H1 (cell line): ENCODE measurements around the gene DIP2C. TPM values are rescaled to one million over a fixed set of nuclear protein-coding genes. Genes with fewer than 3 reads are reported as not detected.

Source experiments
- CTCF ChIA-PET: fragments of 300-600 bp; sonication (Branson Sonifier 250); formaldehyde crosslinking; loops from one replicate; lab custom pipeline; 2021; ENCODE audit not compliant: partially characterized antibody; lab: Charles Lee
- POLR2A ChIA-PET: fragments of 300-600 bp; sonication (Branson Sonifier 250); formaldehyde crosslinking; loops from one replicate; lab custom pipeline; 2021; ENCODE audit warnings: inconsistent platforms; ENCODE audit not compliant: partially characterized antibody; lab: Charles Lee
- DNase-seq, 2 experiments: peaks; one replicate each; pipeline versions ENCODE4 v3.0.0 to v3.0.0-alpha.2; 2010 to 2022; ENCODE audit warnings: low spot score in 2 of 2, low read depth in 1 of 2, mixed read lengths in 1 of 2
- FAIRE-seq: peaks from 2 replicates; lab custom pipeline; 2011; peaks lifted over from hg19 to GRCh38; lab: Jason Lieb, UNC
- H2AFZ ChIP-seq: 2 replicates; pipeline ENCODE4 v1.8.1; 2012; ENCODE audit warnings: low read length, inconsistent platforms
- H2AK5ac ChIP-seq: 2 replicates; pipeline ENCODE4 v1.6.1; 2013; ENCODE audit warnings: low read depth, low read length
- H2BK120ac ChIP-seq: replicated peaks from 2 replicates; pipeline ENCODE3; 2013; ENCODE audit warnings: low read depth, low read length, inconsistent platforms
- H2BK12ac ChIP-seq: 2 replicates; pipeline ENCODE4 v1.6.1; 2013; ENCODE audit warnings: low read depth, low read length
- H2BK15ac ChIP-seq: 2 replicates; pipeline ENCODE4 v1.6.1; 2013; ENCODE audit warnings: low read length
- H2BK20ac ChIP-seq: 2 replicates; pipeline ENCODE4 v1.6.1; 2013; ENCODE audit warnings: low read length
- H2BK5ac ChIP-seq: 2 replicates; pipeline ENCODE4 v1.6.1; 2013; ENCODE audit warnings: low read depth, low read length
- H3K14ac ChIP-seq: 2 replicates; pipeline ENCODE4 v1.6.1; 2013; ENCODE audit warnings: inconsistent platforms; ENCODE audit not compliant: insufficient read length
- H3K18ac ChIP-seq: 2 replicates; pipeline ENCODE4 v1.6.1; 2013; ENCODE audit warnings: low read length; ENCODE audit errors: extremely low read depth
- H3K23ac ChIP-seq: 2 replicates; pipeline ENCODE4 v1.6.1; 2013; ENCODE audit warnings: inconsistent platforms; ENCODE audit not compliant: insufficient read length
- H3K23me2 ChIP-seq: 2 replicates; pipeline ENCODE4 v1.6.1; 2013; ENCODE audit warnings: low read depth, low read length
- H3K27ac ChIP-seq: 2 replicates; pipeline ENCODE4 v1.6.1; 2011; ENCODE audit warnings: low read depth, low read length, inconsistent platforms
- H3K27me3 ChIP-seq, 4 experiments: replicated peaks in 1 of 4; 1 replicate in 1 of 4; 2 replicates in 3 of 4; pipeline versions ENCODE4 v1.6.1 to v1.8.1; 2011 to 2013; ENCODE audit warnings: low read length in 3 of 4, mild to moderate bottlenecking in 3 of 4, inconsistent platforms in 2 of 4, mixed read lengths in 2 of 4, moderate library complexity in 1 of 4; ENCODE audit not compliant: control insufficient read depth in 3 of 4, insufficient read depth in 3 of 4; ENCODE audit errors: extremely low read depth in 1 of 4
- H3K36me3 ChIP-seq, 4 experiments: 2 replicates each; pipeline versions ENCODE4 v1.6.1 to v1.8.1; 2011 to 2013; ENCODE audit warnings: mild to moderate bottlenecking in 4 of 4, low read length in 3 of 4, moderate library complexity in 2 of 4, control low read depth in 1 of 4, inconsistent platforms in 1 of 4; ENCODE audit not compliant: insufficient read depth in 4 of 4, control insufficient read depth in 2 of 4
- H3K4ac ChIP-seq: replicated peaks from 2 replicates; pipeline ENCODE3; 2013; ENCODE audit warnings: low read length, low read depth, mixed read lengths, inconsistent platforms; ENCODE audit not compliant: insufficient read length
- H3K4me1 ChIP-seq, 4 experiments: replicated peaks in 1 of 4; 1 replicate in 1 of 4; 2 replicates in 3 of 4; pipeline versions ENCODE4 v1.6.1 to v1.8.1; 2011 to 2013; ENCODE audit warnings: low read length in 3 of 4, inconsistent platforms in 2 of 4, mixed read lengths in 1 of 4; ENCODE audit not compliant: insufficient read depth in 4 of 4, control insufficient read depth in 3 of 4
- H3K4me2 ChIP-seq, 2 experiments: 2 replicates each; pipeline versions ENCODE4 v1.6.1 to v1.8.1; 2011 to 2013; ENCODE audit warnings: low read depth in 2 of 2, low read length in 2 of 2, control low read depth in 1 of 2, inconsistent platforms in 1 of 2, mild to moderate bottlenecking in 1 of 2; ENCODE audit not compliant: insufficient read depth in 1 of 2
- H3K4me3 ChIP-seq, 4 experiments: fragments of 200-600, 300-600 bp in 1 of 4; sonication (generic), shearing (Covaris generic), sonication (Bioruptor Twin) in 1 of 4; 2 replicates each; pipeline versions ENCODE4 v1.5.1 to v1.8.1; 2011 to 2016; ENCODE audit warnings: low read length in 4 of 4, low read depth in 3 of 4, control low read depth in 2 of 4, inconsistent platforms in 2 of 4, mild to moderate bottlenecking in 2 of 4, mixed read lengths in 1 of 4, moderate library complexity in 1 of 4; ENCODE audit not compliant: insufficient read depth in 2 of 4; ENCODE audit errors: extremely low read depth in 1 of 4
- H3K56ac ChIP-seq: replicated peaks from 2 replicates; pipeline ENCODE3; 2013; ENCODE audit warnings: low read depth, mild to moderate bottlenecking, mixed read lengths, low read length, inconsistent platforms; ENCODE audit not compliant: insufficient read length
- H3K79me1 ChIP-seq: 2 replicates; pipeline ENCODE4 v1.6.1; 2013; ENCODE audit warnings: low read depth, low read length, control low read depth
- H3K79me2 ChIP-seq, 2 experiments: 2 replicates each; pipeline versions ENCODE4 v1.6.1 to v1.8.1; 2012 to 2013; ENCODE audit warnings: low read length in 2 of 2, mild to moderate bottlenecking in 2 of 2, inconsistent platforms in 1 of 2; ENCODE audit not compliant: insufficient read depth in 2 of 2, control insufficient read depth in 1 of 2
- H3K9ac ChIP-seq, 4 experiments: replicated peaks in 1 of 4; 1 replicate in 1 of 4; 2 replicates in 3 of 4; pipeline versions ENCODE4 v1.6.1 to v1.8.1; 2011 to 2013; ENCODE audit warnings: low read depth in 3 of 4, low read length in 3 of 4, control low read depth in 2 of 4, mild to moderate bottlenecking in 2 of 4, moderate library complexity in 2 of 4, inconsistent platforms in 1 of 4; ENCODE audit errors: extremely low read depth in 1 of 4
- H3K9me3 ChIP-seq, 2 experiments: 2 replicates each; pipeline versions ENCODE4 v1.6.1 to v1.8.1; 2012 to 2013; ENCODE audit warnings: mild to moderate bottlenecking in 2 of 2, moderate library complexity in 2 of 2, control low read depth in 1 of 2, inconsistent platforms in 1 of 2, low read depth in 1 of 2, low read length in 1 of 2, mixed read lengths in 1 of 2; ENCODE audit not compliant: insufficient read depth in 2 of 2
- H4K20me1 ChIP-seq, 2 experiments: replicated peaks in 1 of 2; 2 replicates each; pipeline versions ENCODE3 to v1.8.1; 2011 to 2013; ENCODE audit warnings: inconsistent platforms in 2 of 2, low read length in 2 of 2, mild to moderate bottlenecking in 1 of 2; ENCODE audit not compliant: insufficient read depth in 2 of 2, control insufficient read depth in 1 of 2
- H4K5ac ChIP-seq: 2 replicates; pipeline ENCODE4 v1.6.1; 2013; ENCODE audit warnings: low read length, low read depth, mixed read lengths, inconsistent platforms; ENCODE audit not compliant: insufficient read length
- H4K8ac ChIP-seq: 2 replicates; pipeline ENCODE4 v1.8.0; 2013; ENCODE audit warnings: mild to moderate bottlenecking, moderate library complexity, low read length, inconsistent platforms; ENCODE audit not compliant: insufficient read depth; ENCODE audit errors: extremely low read depth
- H4K91ac ChIP-seq: replicated peaks from 2 replicates; pipeline ENCODE3; 2013; ENCODE audit warnings: low read length, mixed read lengths, inconsistent platforms; ENCODE audit not compliant: insufficient read length
- ASH2L ChIP-seq: fragments of 200-600, 300-600 bp; sonication (generic); IDR thresholded peaks from one replicate; pipeline ENCODE4 v1.7.1; 2017; ENCODE audit warnings: low read length
- CEBPB ChIP-seq: IDR thresholded peaks from 2 replicates; pipeline ENCODE4 v1.6.1; 2012; ENCODE audit warnings: low read depth, low read length
- CREB1 ChIP-seq: IDR thresholded peaks from 2 replicates; pipeline ENCODE4 v1.6.1; 2012; ENCODE audit warnings: inconsistent platforms
- CTBP2 ChIP-seq: IDR thresholded peaks from 2 replicates; pipeline ENCODE4 v1.7.0; 2011; ENCODE audit warnings: borderline replicate concordance, mild to moderate bottlenecking, moderate library complexity, mixed read lengths, low read length; ENCODE audit not compliant: insufficient read depth, insufficient read length
- JUN ChIP-seq: IDR thresholded peaks from 2 replicates; pipeline ENCODE4 v1.6.1; 2011; ENCODE audit warnings: low read depth, mild to moderate bottlenecking, improper control_type of control experiment, low read length
- MAX ChIP-seq: IDR thresholded peaks from 2 replicates; pipeline ENCODE4 v1.6.1; 2012; ENCODE audit warnings: inconsistent platforms
- PHF8 ChIP-seq: fragments of 200-600 bp; sonication (generic); conservative IDR thresholded peaks from 2 replicates; pipeline ENCODE4 v1.7.1; 2012; ENCODE audit warnings: low read depth, mild to moderate bottlenecking, inconsistent platforms, low read length, moderate library complexity
- RBBP5 ChIP-seq: IDR thresholded peaks from 2 replicates; pipeline ENCODE4 v1.7.1; 2012; ENCODE audit warnings: low read depth, mild to moderate bottlenecking, inconsistent platforms, low read length, moderate library complexity, borderline replicate concordance
- RFX5 ChIP-seq: IDR thresholded peaks from 2 replicates; pipeline ENCODE4 v1.6.1; 2011; ENCODE audit warnings: low read depth, low read length, improper control_type of control experiment, borderline replicate concordance
- RNF2 ChIP-seq: fragments of 200-900, 300-1000 bp; sonication (generic); IDR thresholded peaks from 2 replicates; pipeline ENCODE4 v1.7.1; 2016; ENCODE audit warnings: borderline replicate concordance, low read depth, mild to moderate bottlenecking, antibody characterized with exemption, low read length; ENCODE audit not compliant: poor library complexity, severe bottlenecking; ENCODE audit errors: missing control alignments
- SIN3A ChIP-seq, 2 experiments: IDR thresholded peaks in 1 of 2; conservative IDR thresholded peaks in 1 of 2; 2 replicates each; pipeline ENCODE4 v1.6.1; 2011 to 2012; ENCODE audit warnings: low read length in 2 of 2, improper control_type of control experiment in 1 of 2, low read depth in 1 of 2, mild to moderate bottlenecking in 1 of 2
- TBP ChIP-seq: IDR thresholded peaks from 2 replicates; pipeline ENCODE4 v1.6.1; 2011; ENCODE audit warnings: low read depth, low read length, improper control_type of control experiment
- WGBS, 2 experiments: shearing (Covaris generic) in 1 of 2; methylation state at CpG; one replicate each; pipeline versions ENCODE4 v1.1.6 to v1.1.7; 2013 to 2015; ENCODE audit warnings: low lambda C conversion rate in 2 of 2, mixed read lengths in 2 of 2, inconsistent platforms in 1 of 2, low coverage in 1 of 2, missing lambda C conversion rate in 1 of 2; ENCODE audit not compliant: insufficient replicate concordance in 2 of 2, insufficient coverage in 1 of 2, insufficient read length in 1 of 2; ENCODE audit errors: extremely low coverage in 1 of 2, missing lambda C conversion rate in 1 of 2; 5-methylcytosine and 5-hydroxymethylcytosine counted together
- polyA plus RNA-seq, 7 experiments: library from polyadenylated mRNA; depleted of rRNA in 3 of 7; stranded (reverse) in 5 of 7; unstranded in 2 of 7; fragments of >200 nt in 5 of 7; fragments of 200-250 nt in 2 of 7; gene quantifications; 1 replicate in 5 of 7; 2 replicates in 1 of 7; 4 replicates in 1 of 7; pipeline versions ENCODE4 v1.2.1 to v1.2.3, GENCODE V29; 2011 to 2013; ENCODE audit warnings: missing spikeins in 2 of 7, mixed read lengths in 2 of 7
- total RNA-seq: library from RNA; stranded (reverse); fragmentation: NEBNext Ultra II Directional; extraction: Animal tissue kit (Norgen Biotek cat#: 25700); gene quantifications from 2 replicates; pipeline ENCODE4 v1.2.1, GENCODE V29; 2021
- TF ChIP-seq, protein P1 (sequence below): IDR thresholded peaks from 2 replicates; pipeline ENCODE4 v1.6.1; 2011; ENCODE audit warnings: low read depth, mild to moderate bottlenecking, low read length; ENCODE audit not compliant: insufficient read depth

Gene DIP2C
- total and polyA plus RNA-seq, 2 of the 8 experiments (the other 6 are each of a cell fraction or from before 2014, with no cell fraction given), result 3.8 to 9.3 TPM

DNA sequence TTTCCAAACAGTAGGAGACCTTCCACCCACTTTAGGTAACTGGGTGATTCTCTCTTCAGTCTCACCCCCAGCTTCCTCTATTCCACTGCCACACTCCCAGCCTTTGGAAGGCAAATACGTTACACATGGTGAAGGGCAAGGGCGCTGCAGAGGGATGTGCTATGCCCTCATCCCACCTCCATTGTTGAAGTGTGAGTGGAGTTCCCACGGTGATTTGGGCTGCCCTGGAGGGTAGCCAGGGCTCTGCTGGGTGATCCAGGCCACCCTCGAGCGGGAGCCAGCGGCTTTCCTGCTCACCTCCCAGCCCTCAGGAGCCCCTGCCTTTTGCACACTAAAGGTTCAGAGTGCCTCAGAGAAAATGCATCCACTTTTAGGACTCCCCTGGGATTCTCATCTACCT lies 373.1 kb downstream of the DIP2C start:
- Histone ChIP-seq H2BK20ac (no peak overlapping the region), H3K79me2 (no peaks in the 10 kb centered on the region), H2BK120ac (no peak overlapping the region), H3K4me3 (no peak overlapping the region), H3K23ac (no peak overlapping the region), H2AFZ (no peak overlapping the region), H3K4me2 (no peak overlapping the region), H3K27me3 (no peaks in the 10 kb centered on the region), H4K5ac (no peak overlapping the region), H3K27ac (no peak overlapping the region), H3K56ac (no peak overlapping the region), H2BK5ac (no peak overlapping the region), H4K91ac (no peak overlapping the region), H3K79me1 (no peaks in the 10 kb centered on the region), H3K4ac (no peak overlapping the region), H3K23me2 (no peaks in the 10 kb centered on the region), H3K9ac (no peak overlapping the region), H3K4me1 (no peaks in the 10 kb centered on the region), H4K20me1 (peaks cover 0 to 2% of the 10 kb centered on the region in 2 experiments), H4K8ac (no peak overlapping the region), H2AK5ac (no peak overlapping the region), H3K18ac (no peak overlapping the region), H3K9me3 (no peaks in the 10 kb centered on the region), H3K36me3 (0 out of 8 replicates have a peak, but pooled peaks cover 0 to 3% (median 0%) of the 10 kb centered on the region in 4 experiments), H3K14ac (no peak overlapping the region), H2BK12ac (no peak overlapping the region), H2BK15ac (no peak overlapping the region)
- DNase-seq, result no peak
- POLR2A ChIA-PET, result no interaction called here
- CTCF ChIA-PET, result interaction anchor here (0.6 to 1.8 kb wide), 3 partner anchors 12 to 14 kb away, joined by 3 read pairs; no protein-coding TSS in a partner anchor
- WGBS, 2 experiments, result 97% methylated on average over 6 of the region's 6 CpGs; no CpG with 5 or more reads in 1 of the 2 experiments
- FAIRE-seq, result no peak
- TF ChIP-seq PHF8 (no peak), SIN3A (conservative IDR thresholded peaks at IDR 0.05 in 1 of 2, IDR thresholded peaks at IDR 0.05 in 1 of 2; ENCODE audit: low read depth in 1 of 2, low read length in 2 of 2) (no peak), ASH2L (no peak), RBBP5 (no peak), RFX5 (no peak), CEBPB (no peak), CTBP2 (no peak), MAX (no peak), CREB1 (no peak), JUN (no peak), RNF2 (no peak), TBP (no peak)
- TF ChIP-seq, protein P1, sequence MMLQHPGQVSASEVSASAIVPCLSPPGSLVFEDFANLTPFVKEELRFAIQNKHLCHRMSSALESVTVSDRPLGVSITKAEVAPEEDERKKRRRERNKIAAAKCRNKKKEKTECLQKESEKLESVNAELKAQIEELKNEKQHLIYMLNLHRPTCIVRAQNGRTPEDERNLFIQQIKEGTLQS, result no peak
